Measurements from ENCODE around the gene TP53I13. TPM values are rescaled to one million over a fixed set of nuclear protein-coding genes. Genes with fewer than 3 reads are reported as not detected.
A peak's percentile ranks its signal among the peaks of the same experiment; 100 is the strongest.

The TP53I13 gene
- total and polyA plus RNA-seq, 2 of the 13 experiments (the other 11 are each of a cell fraction or from before 2014, with no cell fraction given), result 16.9 to 25.7 TPM

DNA sequence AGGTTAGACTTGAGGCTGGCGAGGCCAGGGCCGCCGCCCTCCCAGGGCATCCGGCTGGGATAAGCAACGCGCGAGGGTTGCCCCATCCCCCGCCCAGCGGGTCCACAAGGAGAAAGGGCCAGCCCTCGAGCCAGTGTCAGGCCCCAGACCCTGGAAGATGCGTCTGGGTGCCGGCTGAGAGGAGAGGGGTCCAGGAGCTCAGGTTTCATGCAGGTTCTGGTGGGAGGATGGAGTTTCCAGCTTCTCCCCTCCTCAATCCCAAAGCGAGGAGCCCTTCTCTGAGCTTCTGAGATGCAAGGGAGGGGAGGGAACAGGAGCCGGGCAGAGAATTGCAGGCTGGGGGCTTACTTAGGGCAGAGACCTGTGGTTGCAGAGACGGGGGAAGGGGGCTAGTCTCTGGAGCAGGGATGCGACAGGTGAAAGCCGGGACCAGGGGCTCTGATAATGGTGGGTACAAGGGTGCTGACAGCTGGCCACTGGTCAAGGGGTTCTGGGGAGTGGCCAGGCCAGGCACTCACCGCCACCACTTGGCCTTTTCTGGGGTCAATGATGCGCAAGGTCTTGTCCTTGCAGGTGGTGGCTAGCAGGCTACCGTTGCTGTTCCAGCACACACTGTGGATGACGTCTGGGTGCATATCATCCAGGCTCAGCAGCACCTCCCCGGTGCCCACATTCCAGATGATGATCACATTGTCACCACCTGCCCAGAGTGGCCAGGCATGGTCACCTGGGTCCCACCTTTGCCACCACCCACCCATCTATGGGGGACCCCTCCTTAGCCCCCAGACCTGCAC lies 50.0 kb downstream of the TP53I13 start (continued):
- TF ChIP-seq HOXA3 (CRISPR knock-in tag; IDR thresholded peaks at IDR 0.05), result peak; percentile 9; the same call in 1 of the 2 replicates
- no peak for TF ChIP-seq DNMT3B (CRISPR knock-in tag; conservative IDR thresholded peaks at IDR 0.05)
- no peak for TF ChIP-seq ASH2L (IDR thresholded peaks at IDR 0.05; ENCODE audit: insufficient read length, low read depth, low read length)
- TF ChIP-seq, protein P1, sequence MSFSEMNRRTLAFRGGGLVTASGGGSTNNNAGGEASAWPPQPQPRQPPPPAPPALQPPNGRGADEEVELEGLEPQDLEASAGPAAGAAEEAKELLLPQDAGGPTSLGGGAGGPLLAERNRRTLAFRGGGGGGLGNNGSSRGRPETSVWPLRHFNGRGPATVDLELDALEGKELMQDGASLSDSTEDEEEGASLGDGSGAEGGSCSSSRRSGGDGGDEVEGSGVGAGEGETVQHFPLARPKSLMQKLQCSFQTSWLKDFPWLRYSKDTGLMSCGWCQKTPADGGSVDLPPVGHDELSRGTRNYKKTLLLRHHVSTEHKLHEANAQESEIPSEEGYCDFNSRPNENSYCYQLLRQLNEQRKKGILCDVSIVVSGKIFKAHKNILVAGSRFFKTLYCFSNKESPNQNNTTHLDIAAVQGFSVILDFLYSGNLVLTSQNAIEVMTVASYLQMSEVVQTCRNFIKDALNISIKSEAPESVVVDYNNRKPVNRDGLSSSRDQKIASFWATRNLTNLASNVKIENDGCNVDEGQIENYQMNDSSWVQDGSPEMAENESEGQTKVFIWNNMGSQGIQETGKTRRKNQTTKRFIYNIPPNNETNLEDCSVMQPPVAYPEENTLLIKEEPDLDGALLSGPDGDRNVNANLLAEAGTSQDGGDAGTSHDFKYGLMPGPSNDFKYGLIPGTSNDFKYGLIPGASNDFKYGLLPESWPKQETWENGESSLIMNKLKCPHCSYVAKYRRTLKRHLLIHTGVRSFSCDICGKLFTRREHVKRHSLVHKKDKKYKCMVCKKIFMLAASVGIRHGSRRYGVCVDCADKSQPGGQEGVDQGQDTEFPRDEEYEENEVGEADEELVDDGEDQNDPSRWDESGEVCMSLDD (CRISPR knock-in tag; IDR thresholded peaks at IDR 0.05; ENCODE audit: borderline replicate concordance), result 0 out of 2 replicates have a peak, but pooled peaks have one; percentile 10
- 0 out of 2 replicates have a peak, but pooled peaks have one; percentile 20 for TF ChIP-seq BRD4 (CRISPR knock-in tag; IDR thresholded peaks at IDR 0.05)
- TF ChIP-seq REL (CRISPR knock-in tag; conservative IDR thresholded peaks at IDR 0.05), result 0 out of 2 replicates have a peak, but pooled peaks have one; percentile 6
- no peak for TF ChIP-seq XBP1 (CRISPR knock-in tag; IDR thresholded peaks at IDR 0.05)
- no peak for TF ChIP-seq GATAD2A (CRISPR knock-in tag; IDR thresholded peaks at IDR 0.05)
- no peak for TF ChIP-seq MZF1 (CRISPR knock-in tag; IDR thresholded peaks at IDR 0.05; ENCODE audit: borderline replicate concordance)
- TF ChIP-seq ZNF432 (CRISPR knock-in tag; IDR thresholded peaks at IDR 0.05; ENCODE audit: borderline replicate concordance), result no peak
- 0 out of 2 replicates have a peak, but pooled peaks have one; percentile 18 for TF ChIP-seq ZNF576 (CRISPR knock-in tag; IDR thresholded peaks at IDR 0.05)
- TF ChIP-seq, protein P2, sequence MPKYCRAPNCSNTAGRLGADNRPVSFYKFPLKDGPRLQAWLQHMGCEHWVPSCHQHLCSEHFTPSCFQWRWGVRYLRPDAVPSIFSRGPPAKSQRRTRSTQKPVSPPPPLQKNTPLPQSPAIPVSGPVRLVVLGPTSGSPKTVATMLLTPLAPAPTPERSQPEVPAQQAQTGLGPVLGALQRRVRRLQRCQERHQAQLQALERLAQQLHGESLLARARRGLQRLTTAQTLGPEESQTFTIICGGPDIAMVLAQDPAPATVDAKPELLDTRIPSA (CRISPR knock-in tag; IDR thresholded peaks at IDR 0.05; ENCODE audit: borderline replicate concordance), result no peak
- TF ChIP-seq ZNF318 (CRISPR knock-in tag; IDR thresholded peaks at IDR 0.05), result no peak
- no peak for TF ChIP-seq CHD2 (IDR thresholded peaks at IDR 0.05; ENCODE audit: low read depth, low read length)
- no peak for TF ChIP-seq MYNN (CRISPR knock-in tag; IDR thresholded peaks at IDR 0.05; ENCODE audit: low read depth)
- TF ChIP-seq HNRNPK (IDR thresholded peaks at IDR 0.05; ENCODE audit: low read depth, low read length, poor library complexity, severe bottlenecking), result no peak

All from HepG2 (cell line).